OCI-LY7 (cell line): ENCODE results near the gene PIMREG. TPM values are rescaled to one million over a fixed set of nuclear protein-coding genes. Genes with fewer than 3 reads are reported as not detected.

Experiments used
- BruUV-seq: library from RNA; stranded (reverse); fragments of 400-500 nt; replicated peaks from 2 replicates; lab custom pipeline; 2021; lab: Mats Ljungman, UMichigan
- CTCF ChIA-PET: fragments of 300-600 bp; sonication (Branson Sonifier 250); formaldehyde crosslinking; loops from one replicate; lab custom pipeline; 2022; ENCODE audit warnings: antibody characterized with exemption; ENCODE audit not compliant: unreplicated experiment; lab: Charles Lee
- POLR2A ChIA-PET: fragments of 300-600 bp; sonication (Branson Sonifier 250); formaldehyde crosslinking; loops from one replicate; lab custom pipeline; 2022; ENCODE audit warnings: antibody characterized with exemption; lab: Charles Lee
- DNase-seq: peaks from one replicate; pipeline ENCODE4 v3.0.0-alpha.2; 2015; ENCODE audit warnings: low spot score
- H2AFZ ChIP-seq: fragments of 200-600 bp; sonication (generic), shearing (Covaris generic); 2 replicates; pipeline ENCODE4 v1.6.1; 2014; ENCODE audit warnings: mild to moderate bottlenecking, antibody characterized with exemption, low read length, moderate library complexity
- H3K27ac ChIP-seq: fragments of 200-600 bp; sonication (generic); 2 replicates; pipeline ENCODE4 v1.5.1; 2014; ENCODE audit warnings: mixed run types, low read depth, mild to moderate bottlenecking, moderate library complexity, low read length, inconsistent platforms; ENCODE audit not compliant: poor library complexity, severe bottlenecking
- H3K36me3 ChIP-seq: fragments of 200-600 bp; sonication (generic); 2 replicates; pipeline ENCODE4 v1.6.1; 2014; ENCODE audit warnings: mild to moderate bottlenecking, antibody characterized with exemption, low read length, moderate library complexity, mixed read lengths; ENCODE audit not compliant: insufficient read depth
- H3K4me1 ChIP-seq: fragments of 200-600 bp; sonication (generic); 2 replicates; pipeline ENCODE4 v1.5.1; 2014; ENCODE audit warnings: mild to moderate bottlenecking, low read length; ENCODE audit not compliant: insufficient read depth, poor library complexity, severe bottlenecking
- H3K4me2 ChIP-seq: fragments of 200-600 bp; sonication (generic); 2 replicates; pipeline ENCODE4 v1.6.1; 2014; ENCODE audit warnings: mild to moderate bottlenecking, low read length
- H3K4me3 ChIP-seq: fragments of 200-600 bp; sonication (generic); 2 replicates; pipeline ENCODE4 v1.5.1; 2014; ENCODE audit warnings: mild to moderate bottlenecking, low read depth, low read length; ENCODE audit not compliant: poor library complexity, severe bottlenecking
- H3K79me2 ChIP-seq: fragments of 200-600 bp; sonication (generic); 2 replicates; pipeline ENCODE4 v1.6.1; 2016; ENCODE audit warnings: low read depth, mild to moderate bottlenecking, low read length, moderate library complexity, mixed read lengths; ENCODE audit not compliant: insufficient read depth
- H3K9me2 ChIP-seq: fragments of 200-600 bp; sonication (generic); 2 replicates; pipeline ENCODE4 v1.6.1; 2016; ENCODE audit warnings: mild to moderate bottlenecking, low read length, mixed read lengths; ENCODE audit not compliant: insufficient read depth
- H3K9me3 ChIP-seq: fragments of 200-600 bp; sonication (generic); 2 replicates; pipeline ENCODE4 v1.6.1; 2014; ENCODE audit warnings: mild to moderate bottlenecking, mixed run types, low read length, mixed read lengths
- H4K20me1 ChIP-seq: fragments of 200-600 bp; sonication (generic); 2 replicates; pipeline ENCODE4 v1.6.1; 2014; ENCODE audit warnings: mild to moderate bottlenecking, antibody characterized with exemption, low read length, moderate library complexity, mixed read lengths; ENCODE audit not compliant: insufficient read depth
- EZH2phosphoT487 ChIP-seq: fragments of 200-600 bp; sonication (generic); IDR thresholded peaks from 2 replicates; pipeline ENCODE4 v1.6.1; 2018; ENCODE audit warnings: low read depth, borderline replicate concordance, mild to moderate bottlenecking, mixed run types, antibody characterized with exemption, low read length, moderate library complexity, mixed read lengths
- intact Hi-C: fragments of 100-400 bp; cut with micrococcal nuclease; formaldehyde crosslinking; loops from one replicate; pipeline ENCODE4 v1.10.0; 2022; ENCODE audit not compliant: unreplicated experiment
- total RNA-seq, 2 experiments: library from RNA; depleted of rRNA in 1 of 2; stranded (reverse); fragments of >200 nt in 1 of 2; shearing (Covaris generic) in 1 of 2; gene quantifications; 2 replicates each; pipeline ENCODE4 v1.2.3, GENCODE V29; 2014 to 2022
- TF ChIP-seq, protein P1 (sequence below): fragments of 200-600 bp; sonication (generic); conservative IDR thresholded peaks from 2 replicates; pipeline ENCODE4 v1.5.1; 2014; ENCODE audit warnings: mild to moderate bottlenecking, antibody characterized with exemption, low read length, moderate library complexity, mixed read lengths

The PIMREG gene
- total RNA-seq, 2 experiments from 2014 or later, result 22.7 to 39.4 TPM

GRCh38 chr17:6402258-6402657, 42.0 kb upstream of the PIMREG start:
- Histone ChIP-seq H3K4me2 (no peak overlapping the region), H3K9me2 (no peaks in the 10 kb centered on the region), H3K27ac (no peak overlapping the region), H3K79me2 (no peaks in the 10 kb centered on the region), H2AFZ (no peak overlapping the region), H3K4me3 (no peak overlapping the region), H3K36me3 (no peaks in the 10 kb centered on the region), H3K9me3 (no peaks in the 10 kb centered on the region), H4K20me1 (no peaks in the 10 kb centered on the region), H3K4me1 (no peaks in the 10 kb centered on the region)
- ChIA-PET CTCF (no interaction called here), POLR2A (no interaction called here)
- TF ChIP-seq, protein P1, sequence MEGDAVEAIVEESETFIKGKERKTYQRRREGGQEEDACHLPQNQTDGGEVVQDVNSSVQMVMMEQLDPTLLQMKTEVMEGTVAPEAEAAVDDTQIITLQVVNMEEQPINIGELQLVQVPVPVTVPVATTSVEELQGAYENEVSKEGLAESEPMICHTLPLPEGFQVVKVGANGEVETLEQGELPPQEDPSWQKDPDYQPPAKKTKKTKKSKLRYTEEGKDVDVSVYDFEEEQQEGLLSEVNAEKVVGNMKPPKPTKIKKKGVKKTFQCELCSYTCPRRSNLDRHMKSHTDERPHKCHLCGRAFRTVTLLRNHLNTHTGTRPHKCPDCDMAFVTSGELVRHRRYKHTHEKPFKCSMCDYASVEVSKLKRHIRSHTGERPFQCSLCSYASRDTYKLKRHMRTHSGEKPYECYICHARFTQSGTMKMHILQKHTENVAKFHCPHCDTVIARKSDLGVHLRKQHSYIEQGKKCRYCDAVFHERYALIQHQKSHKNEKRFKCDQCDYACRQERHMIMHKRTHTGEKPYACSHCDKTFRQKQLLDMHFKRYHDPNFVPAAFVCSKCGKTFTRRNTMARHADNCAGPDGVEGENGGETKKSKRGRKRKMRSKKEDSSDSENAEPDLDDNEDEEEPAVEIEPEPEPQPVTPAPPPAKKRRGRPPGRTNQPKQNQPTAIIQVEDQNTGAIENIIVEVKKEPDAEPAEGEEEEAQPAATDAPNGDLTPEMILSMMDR, result no peak
- TF ChIP-seq EZH2phosphoT487, result no peak
- BruUV-seq, result no TSS peak
- intact Hi-C loops, result no loop called here
- DNase-seq, result no peak

DNA sequence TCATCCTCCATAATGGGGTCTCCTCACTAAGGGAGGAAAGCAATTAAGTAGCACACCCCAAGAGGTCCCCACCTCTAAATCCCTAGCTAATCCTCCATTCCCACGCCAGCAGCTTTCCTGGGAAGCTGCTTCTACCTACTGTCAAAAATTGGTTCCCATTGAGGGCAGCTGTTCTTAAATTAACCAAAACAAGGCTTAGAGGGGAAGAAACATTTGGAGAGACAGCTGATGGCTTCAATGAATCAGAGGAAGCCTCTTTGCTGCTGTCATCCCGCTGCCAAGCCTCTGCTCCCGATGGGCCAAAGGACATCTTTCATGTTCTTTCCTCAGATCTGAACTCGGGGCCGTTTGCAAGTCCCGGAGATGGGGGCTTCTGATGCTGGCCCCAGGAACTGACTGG, 36.0 kb upstream of the PIMREG start:
- no peak overlapping the region for H2AFZ ChIP-seq
- ChIA-PET CTCF (no interaction called here), POLR2A (no interaction called here)
- intact Hi-C loops, result no loop called here
- no peak overlapping the region for H3K4me3 ChIP-seq
- H3K36me3 ChIP-seq, result no peaks in the 10 kb centered on the region
- H3K79me2 ChIP-seq, result no peaks in the 10 kb centered on the region
- BruUV-seq, result no TSS peak
- H4K20me1 ChIP-seq, result no peaks in the 10 kb centered on the region
- DNase-seq, result no peak
- no peaks in the 10 kb centered on the region for H3K9me3 ChIP-seq
- no peak overlapping the region for H3K4me2 ChIP-seq
- no peaks in the 10 kb centered on the region for H3K4me1 ChIP-seq
- H3K9me2 ChIP-seq, result no peaks in the 10 kb centered on the region
- no peak for TF ChIP-seq EZH2phosphoT487
- TF ChIP-seq, protein P1, result no peak
- H3K27ac ChIP-seq, result no peak overlapping the region

GRCh38 chr17:6408735-6409134, 35.5 kb upstream of the PIMREG start:
- H3K9me2 ChIP-seq, result no peaks in the 10 kb centered on the region
- H3K27ac ChIP-seq, result no peak overlapping the region
- H3K4me3 ChIP-seq, result no peak overlapping the region
- TF ChIP-seq EZH2phosphoT487, result no peak
- TF ChIP-seq, protein P1, result no peak
- H4K20me1 ChIP-seq, result no peaks in the 10 kb centered on the region
- H3K4me2 ChIP-seq, result no peak overlapping the region
- CTCF ChIA-PET, result no interaction called here
- intact Hi-C loops, result no loop called here
- no peaks in the 10 kb centered on the region for H3K9me3 ChIP-seq
- no peaks in the 10 kb centered on the region for H3K4me1 ChIP-seq
- no peaks in the 10 kb centered on the region for H3K79me2 ChIP-seq
- no TSS peak for BruUV-seq
- H2AFZ ChIP-seq, result no peak overlapping the region
- POLR2A ChIA-PET, result interaction anchor here (0.7 kb wide), 1 partner anchor 898 kb away, joined by 3 read pairs; no protein-coding TSS in a partner anchor
- DNase-seq, result no peak
- H3K36me3 ChIP-seq, result no peaks in the 10 kb centered on the region
